Measurements from ENCODE around the gene TFR2.
"Not testable (repeated sequence)": the region's sequence is repeated elsewhere in the genome, so short reads cannot be mapped to it uniquely, and the experiment has no call there.

Gene TFR2

DNA sequence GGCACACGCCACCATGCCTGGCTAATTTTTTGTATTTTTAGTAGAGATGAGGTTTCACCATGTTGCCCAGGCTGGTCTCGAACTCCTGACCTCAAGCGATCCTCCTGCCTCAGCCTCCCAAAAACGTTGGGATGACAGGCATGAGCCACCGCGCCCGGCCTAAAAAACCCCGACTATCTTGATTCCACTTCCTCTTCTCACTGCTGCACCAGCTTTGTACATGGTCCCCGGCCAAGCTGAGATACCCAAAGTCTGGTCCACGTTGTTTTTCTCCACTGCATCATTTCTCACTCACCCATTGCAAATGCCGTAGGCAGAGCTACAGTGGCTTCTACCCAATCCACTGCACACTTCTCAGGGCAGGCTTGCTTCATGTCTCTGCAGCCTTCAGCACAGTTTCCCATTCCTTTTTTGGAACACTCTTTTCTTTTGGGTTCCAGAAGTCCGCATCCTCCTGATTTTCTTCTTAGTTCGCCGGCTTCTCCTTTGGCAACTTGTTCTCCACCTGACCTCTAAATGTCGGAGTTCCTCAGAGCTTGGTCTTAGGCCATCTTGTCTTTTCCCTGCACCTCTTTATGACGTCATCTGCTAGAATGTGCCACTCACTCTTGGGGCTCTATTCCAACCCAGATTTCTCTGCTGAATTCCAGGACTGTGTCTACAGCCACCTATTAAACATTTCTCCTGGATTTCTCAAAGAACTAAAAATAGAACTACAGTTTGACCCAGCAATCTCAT is 26.1 kb upstream of the TFR2 start:
- H3K4me3 ChIP-seq (ENCODE audit: low read depth in 1 of 2, low read length in 2 of 2) = no peak overlapping the region
- no peaks in the 10 kb centered on the region for H3K9me3 ChIP-seq (ENCODE audit: control insufficient read depth in 1 of 2, low read length in 2 of 2)
- H3K36me3 ChIP-seq (ENCODE audit: control insufficient read depth in 1 of 2, insufficient read depth in 2 of 2, low read length in 2 of 2) = no peaks in the 10 kb centered on the region
- no peaks in the 10 kb centered on the region for H3K27me3 ChIP-seq (ENCODE audit: low read depth, low read length)
- no peaks in the 10 kb centered on the region for H3K4me1 ChIP-seq (ENCODE audit: control insufficient read depth in 1 of 2, insufficient read depth in 2 of 2, low read length in 2 of 2)
- no peak overlapping the region for H3K27ac ChIP-seq (ENCODE audit: low read length)

DNA sequence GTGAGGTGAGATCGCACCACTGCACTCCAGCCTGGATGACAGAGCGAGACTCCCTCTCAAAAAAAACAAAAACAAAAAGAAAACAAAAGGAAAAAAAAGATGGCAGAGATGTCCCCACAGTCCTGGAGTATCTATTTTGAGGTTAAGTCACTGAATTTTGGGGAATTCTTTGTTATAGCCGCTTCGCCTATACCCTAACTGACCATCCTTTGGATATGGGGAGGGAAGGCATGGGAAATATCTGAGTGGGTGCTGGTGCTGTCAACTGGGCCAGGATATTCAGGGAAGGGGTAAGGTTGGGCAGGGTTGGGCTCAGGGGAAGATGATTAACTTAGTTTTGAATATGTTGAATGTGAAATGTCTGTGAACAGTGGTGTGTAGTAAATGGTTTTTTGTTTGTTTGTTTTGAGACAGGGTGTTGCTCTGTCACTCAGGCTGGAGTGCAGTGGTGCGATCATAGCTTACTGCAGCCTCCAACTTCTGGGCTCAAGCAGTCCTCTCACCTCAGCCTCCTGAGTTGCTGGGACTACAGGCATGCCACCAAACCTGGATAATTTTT is 23.9 kb upstream of the TFR2 start:
- Histone ChIP-seq H3K27me3 (ENCODE audit: low read depth, low read length) (no peaks in the 10 kb centered on the region), H3K4me1 (ENCODE audit: control insufficient read depth in 1 of 2, insufficient read depth in 2 of 2, low read length in 2 of 2) (no peaks in the 10 kb centered on the region), H3K36me3 (ENCODE audit: control insufficient read depth in 1 of 2, insufficient read depth in 2 of 2, low read length in 2 of 2) (no peaks in the 10 kb centered on the region), H3K4me3 (ENCODE audit: low read depth in 1 of 2, low read length in 2 of 2) (no peak overlapping the region), H3K27ac (ENCODE audit: low read length) (no peak overlapping the region), H3K9me3 (ENCODE audit: control insufficient read depth in 1 of 2, low read length in 2 of 2) (no peaks in the 10 kb centered on the region)

DNA sequence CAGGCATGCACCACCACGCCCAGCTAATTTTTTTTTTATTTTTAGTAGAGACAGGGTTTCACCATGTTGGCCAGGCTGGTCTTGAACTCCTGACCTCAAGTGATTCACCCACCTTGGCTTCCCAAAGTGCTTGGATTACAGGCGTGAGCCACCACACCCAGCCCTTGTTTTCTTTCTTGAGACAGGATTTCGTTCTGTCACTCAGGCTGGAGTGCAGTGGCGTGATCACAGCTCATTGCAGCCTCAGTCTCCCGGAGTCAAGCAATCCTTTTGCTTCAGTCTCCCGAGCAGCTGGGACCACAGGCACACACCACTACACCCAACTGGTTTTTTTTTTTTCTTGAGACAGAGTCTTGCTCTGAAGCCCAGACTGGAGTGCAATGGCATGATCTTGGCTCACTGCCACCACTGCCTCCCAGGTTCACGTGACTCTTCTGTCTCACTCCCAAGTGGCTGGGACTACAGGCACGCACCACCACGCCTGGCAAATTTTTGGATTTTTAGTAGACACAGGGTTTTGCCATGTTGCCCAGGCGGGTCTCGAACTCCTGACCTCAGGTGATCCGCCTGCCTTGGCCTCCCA is 20.9 kb upstream of the TFR2 start:
- H3K4me3 ChIP-seq (ENCODE audit: low read depth in 1 of 2, low read length in 2 of 2); H3K36me3 ChIP-seq (ENCODE audit: control insufficient read depth in 1 of 2, insufficient read depth in 2 of 2, low read length in 2 of 2); H3K27ac ChIP-seq (ENCODE audit: low read length); H3K9me3 ChIP-seq (ENCODE audit: control insufficient read depth in 1 of 2, low read length in 2 of 2); H3K27me3 ChIP-seq (ENCODE audit: low read depth, low read length); H3K4me1 ChIP-seq (ENCODE audit: control insufficient read depth in 1 of 2, insufficient read depth in 2 of 2, low read length in 2 of 2): not testable (repeated sequence)

DNA sequence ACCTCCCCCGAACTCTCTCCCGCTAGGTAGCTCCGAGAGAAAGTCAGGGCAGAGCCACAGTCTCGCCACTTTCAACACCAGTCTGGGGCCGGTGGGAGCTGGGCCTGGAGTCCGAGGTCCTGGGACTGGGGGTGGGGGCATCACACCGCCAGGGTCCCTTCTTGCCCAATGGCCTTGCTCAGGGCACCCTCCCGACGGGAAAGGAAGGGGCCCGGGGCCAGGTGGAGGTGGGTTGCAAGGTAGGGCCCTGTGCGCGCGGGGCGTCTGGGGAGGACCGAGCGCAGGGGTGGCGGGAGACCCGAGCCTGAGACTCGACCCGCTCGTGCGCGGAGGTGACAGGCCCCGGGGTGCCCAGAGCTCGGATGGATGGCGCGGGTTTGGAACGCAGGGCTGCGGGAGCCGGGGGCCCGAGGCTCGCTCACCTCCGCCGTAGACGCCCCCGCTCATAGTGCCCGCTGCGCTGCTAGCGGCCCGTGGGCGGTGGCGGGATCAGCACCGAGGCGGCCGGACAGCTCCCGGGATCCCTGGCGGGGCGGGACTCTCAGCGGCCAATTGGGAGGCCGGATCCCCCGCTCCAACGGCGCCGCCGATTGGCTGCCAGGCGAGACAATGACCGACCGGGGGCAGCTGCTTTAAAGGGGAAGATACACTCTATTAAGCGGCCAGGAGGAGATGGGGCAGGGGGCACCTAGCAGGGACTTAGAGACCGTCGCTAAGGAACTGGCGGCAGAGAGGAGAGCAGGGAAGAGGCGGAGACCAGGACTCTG is 14.7 kb upstream of the TFR2 start, which contains the start of gene ACTL6B:
Gene ACTL6B (minus strand): TSS at position 541 of the 767 bp plus-strand sequence. CDS start 94 bp downstream, at position 447.
- no peaks in the 10 kb centered on the region for H3K9me3 ChIP-seq (ENCODE audit: control insufficient read depth in 1 of 2, low read length in 2 of 2)
- H3K27me3 ChIP-seq (ENCODE audit: low read depth, low read length) = peaks cover 27% of the 10 kb centered on the region
- H3K36me3 ChIP-seq (ENCODE audit: control insufficient read depth in 1 of 2, insufficient read depth in 2 of 2, low read length in 2 of 2) = no peaks in the 10 kb centered on the region
- no peak within 1 kb of the TSS for H3K4me3 ChIP-seq (ENCODE audit: low read depth in 1 of 2, low read length in 2 of 2)
- H3K4me1 ChIP-seq (ENCODE audit: control insufficient read depth in 1 of 2, insufficient read depth in 2 of 2, low read length in 2 of 2) = peaks cover 0 to 9% of the 10 kb centered on the region in 2 donors
- no peak within 1 kb of the TSS for H3K27ac ChIP-seq (ENCODE audit: low read length)

DNA sequence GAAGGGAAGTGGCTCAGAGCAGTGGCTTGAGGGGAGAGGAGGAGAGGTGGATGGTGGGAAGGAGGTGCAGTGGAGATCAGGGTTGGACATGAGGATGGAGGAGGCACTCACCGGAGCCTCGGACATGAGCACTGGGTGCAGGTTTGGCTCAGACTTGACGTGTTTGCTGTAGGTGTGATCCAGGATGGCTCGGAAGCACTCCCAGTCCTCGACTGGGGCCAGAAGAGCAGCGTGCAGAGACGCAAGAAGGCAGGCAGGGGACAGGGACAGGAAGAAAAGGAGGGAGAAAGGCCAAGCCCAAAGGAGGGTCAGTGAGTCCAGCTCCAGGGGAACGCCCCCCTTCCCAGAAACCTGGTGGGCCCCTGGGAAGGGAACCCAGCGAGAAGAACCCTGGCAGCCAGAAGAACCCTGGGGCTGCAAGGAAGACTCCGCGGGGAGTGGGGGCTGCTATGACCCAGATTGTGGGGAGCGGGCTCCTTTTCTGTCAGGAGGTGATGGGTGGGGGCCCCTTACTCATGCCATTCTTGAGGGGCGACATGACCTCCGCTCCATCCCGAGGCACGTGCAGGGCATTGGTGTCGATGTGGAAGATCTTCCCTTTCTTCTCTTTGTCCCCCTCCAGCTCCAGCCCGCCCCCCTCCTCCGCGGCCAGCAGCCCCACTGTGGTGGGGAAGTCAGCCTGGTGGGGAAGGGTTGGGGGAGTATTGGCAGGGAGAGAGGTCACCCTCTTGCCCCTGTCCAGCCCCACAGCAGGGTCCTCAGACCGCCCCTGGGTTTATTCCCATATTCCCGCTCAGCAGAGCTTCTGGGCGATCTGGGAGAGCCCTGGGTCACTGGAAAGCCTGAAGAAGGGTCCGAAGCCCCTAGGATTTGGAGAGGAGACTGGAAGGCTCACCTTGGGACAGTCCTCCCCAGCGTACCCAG is 13.8 kb upstream of the TFR2 start:
- no peaks in the 10 kb centered on the region for H3K36me3 ChIP-seq (ENCODE audit: control insufficient read depth in 1 of 2, insufficient read depth in 2 of 2, low read length in 2 of 2)
- no peaks in the 10 kb centered on the region for H3K9me3 ChIP-seq (ENCODE audit: control insufficient read depth in 1 of 2, low read length in 2 of 2)
- H3K4me1 ChIP-seq (ENCODE audit: control insufficient read depth in 1 of 2, insufficient read depth in 2 of 2, low read length in 2 of 2) = peaks cover 0 to 9% of the 10 kb centered on the region in 2 donors
- peaks cover 28% of the 10 kb centered on the region for H3K27me3 ChIP-seq (ENCODE audit: low read depth, low read length)
- H3K4me3 ChIP-seq (ENCODE audit: low read depth in 1 of 2, low read length in 2 of 2) = no peak overlapping the region
- H3K27ac ChIP-seq (ENCODE audit: low read length) = no peak overlapping the region

DNA sequence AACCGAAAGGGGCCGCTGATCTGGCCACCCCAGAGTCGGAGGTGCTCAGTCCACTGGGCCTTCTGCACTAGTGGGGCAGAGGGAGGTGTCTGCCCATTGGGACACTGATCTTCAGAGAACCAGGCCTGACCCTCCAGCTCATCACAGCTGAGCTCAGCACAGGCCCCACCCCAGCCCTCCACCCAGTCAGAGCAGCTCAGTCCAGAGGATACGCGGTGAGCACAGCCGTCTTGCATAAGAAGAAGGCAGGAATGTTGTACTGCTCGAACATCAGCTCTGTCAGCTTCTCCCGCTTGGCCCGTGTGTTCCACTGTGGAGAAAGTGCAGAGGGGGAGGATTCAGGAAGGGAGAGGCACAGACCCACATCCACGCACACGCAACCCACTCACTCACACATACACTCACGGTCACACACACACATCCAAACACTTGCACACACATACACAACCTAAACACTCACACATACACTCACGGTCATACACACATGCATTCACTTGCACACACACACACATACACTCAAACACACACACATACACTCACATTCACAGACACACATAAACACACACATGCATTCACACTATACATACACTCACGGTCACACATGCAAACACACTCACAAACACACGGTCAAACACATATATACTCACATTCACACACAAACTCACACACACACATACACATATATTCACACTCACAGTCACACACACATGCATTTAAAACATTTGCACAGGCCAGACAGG is 8.6 kb upstream of the TFR2 start:
- no peaks in the 10 kb centered on the region for H3K9me3 ChIP-seq (ENCODE audit: control insufficient read depth in 1 of 2, low read length in 2 of 2)
- H3K27me3 ChIP-seq (ENCODE audit: low read depth, low read length) = peaks cover 13% of the 10 kb centered on the region
- H3K4me1 ChIP-seq (ENCODE audit: control insufficient read depth in 1 of 2, insufficient read depth in 2 of 2, low read length in 2 of 2) = no peaks in the 10 kb centered on the region
- no peak overlapping the region for H3K27ac ChIP-seq (ENCODE audit: low read length)
- no peak overlapping the region for H3K4me3 ChIP-seq (ENCODE audit: low read depth in 1 of 2, low read length in 2 of 2)
- no peaks in the 10 kb centered on the region for H3K36me3 ChIP-seq (ENCODE audit: control insufficient read depth in 1 of 2, insufficient read depth in 2 of 2, low read length in 2 of 2)

DNA sequence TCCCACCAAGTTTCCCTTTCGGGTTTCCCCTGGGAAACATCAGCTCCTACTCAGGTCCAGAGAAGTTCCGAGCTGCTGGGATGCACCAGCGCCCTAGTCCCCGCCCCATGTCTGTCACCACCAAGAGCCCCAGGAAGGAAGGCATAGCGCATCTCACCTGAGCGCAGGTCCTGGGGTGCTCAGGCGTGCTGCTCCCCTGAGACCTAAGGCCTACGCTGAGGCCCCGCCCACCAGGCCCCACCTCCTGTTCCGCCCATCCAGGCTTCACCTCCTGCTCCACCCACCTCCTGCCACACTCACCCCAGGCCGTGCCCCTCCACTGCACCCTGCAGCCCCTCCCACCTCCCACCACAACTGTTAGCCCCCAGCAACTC is 1.2 kb upstream of the TFR2 start:
- Histone ChIP-seq H3K9me3 (ENCODE audit: control insufficient read depth in 1 of 2, low read length in 2 of 2) (no peaks in the 10 kb centered on the region), H3K27ac (ENCODE audit: low read length) (no peak overlapping the region), H3K27me3 (ENCODE audit: low read depth, low read length) (no peaks in the 10 kb centered on the region), H3K4me3 (ENCODE audit: low read depth in 1 of 2, low read length in 2 of 2) (no peak overlapping the region), H3K36me3 (ENCODE audit: control insufficient read depth in 1 of 2, insufficient read depth in 2 of 2, low read length in 2 of 2) (no peaks in the 10 kb centered on the region), H3K4me1 (ENCODE audit: control insufficient read depth in 1 of 2, insufficient read depth in 2 of 2, low read length in 2 of 2) (no peaks in the 10 kb centered on the region)

DNA sequence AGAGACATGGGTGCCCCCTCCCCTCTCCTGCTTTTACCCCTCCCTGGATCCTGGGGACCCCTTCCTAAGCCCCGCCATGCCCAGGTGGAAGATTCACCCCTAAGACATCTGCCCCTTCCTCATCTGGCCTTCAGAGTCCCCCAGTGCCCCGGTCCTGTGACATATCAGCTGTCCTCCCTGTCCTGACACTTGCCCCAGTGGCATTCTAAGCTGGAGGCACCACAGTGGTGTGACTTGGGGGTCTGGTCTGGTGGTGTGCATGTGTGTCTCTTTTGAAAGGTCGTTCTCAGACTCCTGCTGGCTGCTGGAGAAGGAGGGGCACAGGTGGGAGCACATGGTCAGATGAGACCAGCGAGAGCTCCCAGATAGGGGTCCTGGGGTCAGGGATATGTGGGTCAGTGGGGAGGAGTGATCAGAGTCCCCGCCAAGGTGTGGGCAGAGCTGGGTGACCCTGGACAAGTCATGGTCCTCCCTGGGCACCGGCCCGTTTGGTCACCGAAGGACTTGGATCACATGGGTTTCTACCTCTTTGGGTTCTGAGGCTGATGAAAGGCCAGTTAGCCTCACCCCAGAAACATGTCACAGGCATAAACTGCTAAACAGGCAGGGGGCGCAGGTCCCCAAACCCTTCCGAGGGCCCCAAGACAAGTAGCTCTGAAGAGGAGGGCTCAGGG is 645 bp upstream of the TFR2 start:
- H3K27me3 ChIP-seq (ENCODE audit: low read depth, low read length) = no peaks in the 10 kb centered on the region
- no peaks in the 10 kb centered on the region for H3K9me3 ChIP-seq (ENCODE audit: control insufficient read depth in 1 of 2, low read length in 2 of 2)
- H3K27ac ChIP-seq (ENCODE audit: low read length) = no peak overlapping the region
- H3K4me3 ChIP-seq (ENCODE audit: low read depth in 1 of 2, low read length in 2 of 2) = no peak overlapping the region
- H3K4me1 ChIP-seq (ENCODE audit: control insufficient read depth in 1 of 2, insufficient read depth in 2 of 2, low read length in 2 of 2) = no peaks in the 10 kb centered on the region
- no peaks in the 10 kb centered on the region for H3K36me3 ChIP-seq (ENCODE audit: control insufficient read depth in 1 of 2, insufficient read depth in 2 of 2, low read length in 2 of 2)

DNA sequence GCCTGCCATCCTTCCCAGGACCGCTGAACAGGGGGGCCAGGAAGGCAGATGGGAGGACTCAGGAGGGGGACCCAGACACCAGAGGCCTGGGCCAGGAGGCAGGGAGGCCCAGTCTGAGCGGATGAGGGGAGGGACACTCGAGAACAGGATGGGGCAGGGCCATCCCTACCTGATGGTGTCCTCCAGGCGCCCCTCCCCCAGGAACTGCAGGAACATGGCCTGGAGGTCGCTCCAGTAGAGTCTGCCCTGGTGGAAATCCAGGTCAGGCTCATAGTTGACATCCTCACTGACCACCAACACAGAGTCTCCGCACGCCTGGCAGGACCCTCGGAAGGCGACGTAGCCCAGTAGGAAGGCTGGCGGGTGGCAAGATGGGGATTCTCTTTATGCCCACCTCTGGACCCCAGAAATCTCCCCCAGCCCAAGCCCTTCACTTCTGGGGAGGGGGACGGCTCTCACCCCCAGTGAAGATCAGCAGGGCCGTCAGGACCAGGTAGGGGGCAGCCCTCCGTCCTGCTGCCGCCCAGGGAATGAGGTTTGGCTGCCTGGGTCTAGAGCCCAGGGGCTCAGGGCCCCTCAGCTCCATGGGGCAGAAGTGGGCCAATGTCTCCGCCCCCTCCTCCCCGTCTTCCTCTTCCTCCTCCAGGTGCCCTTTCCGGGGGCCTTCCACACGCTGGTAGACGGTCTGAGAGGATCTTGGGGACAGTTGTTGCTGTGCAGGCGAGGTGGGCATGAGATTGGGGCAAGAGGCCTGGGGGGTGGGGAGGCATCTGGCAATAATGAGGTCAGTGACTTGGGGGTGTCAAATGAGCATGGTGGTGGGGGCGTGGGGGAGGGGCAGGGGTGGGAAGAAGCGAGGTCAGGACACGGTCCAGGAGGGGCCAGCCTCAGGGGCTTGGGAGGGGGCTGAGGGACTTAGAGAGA is 573 bp downstream of the TFR2 start:
- Histone ChIP-seq H3K4me3 (ENCODE audit: low read depth in 1 of 2, low read length in 2 of 2) (no peak overlapping the region), H3K9me3 (ENCODE audit: control insufficient read depth in 1 of 2, low read length in 2 of 2) (no peaks in the 10 kb centered on the region), H3K4me1 (ENCODE audit: control insufficient read depth in 1 of 2, insufficient read depth in 2 of 2, low read length in 2 of 2) (no peaks in the 10 kb centered on the region), H3K36me3 (ENCODE audit: control insufficient read depth in 1 of 2, insufficient read depth in 2 of 2, low read length in 2 of 2) (no peaks in the 10 kb centered on the region), H3K27ac (ENCODE audit: low read length) (no peak overlapping the region), H3K27me3 (ENCODE audit: low read depth, low read length) (no peaks in the 10 kb centered on the region)
